HG03060 (cell line): ENCODE measurements around the gene NOL11.
"Not testable (repeated sequence)": the region's sequence is repeated elsewhere in the genome, so short reads cannot be mapped to it uniquely, and the experiment has no call there.

Experiments
- ATAC-seq: cut with Tn5 transposase; IDR thresholded peaks from one replicate; pipeline ENCODE4 v1.9.1; 2021; ENCODE audit warnings: low read depth, moderate number of reproducible peaks; ENCODE audit not compliant: unreplicated experiment

Gene NOL11

GRCh38 chr17:67707442-67707841 is 10.3 kb upstream of the NOL11 start:
- ATAC-seq = no peak

GRCh38 chr17:67708378-67708777 is 9.4 kb upstream of the NOL11 start:
- ATAC-seq = no peak

DNA sequence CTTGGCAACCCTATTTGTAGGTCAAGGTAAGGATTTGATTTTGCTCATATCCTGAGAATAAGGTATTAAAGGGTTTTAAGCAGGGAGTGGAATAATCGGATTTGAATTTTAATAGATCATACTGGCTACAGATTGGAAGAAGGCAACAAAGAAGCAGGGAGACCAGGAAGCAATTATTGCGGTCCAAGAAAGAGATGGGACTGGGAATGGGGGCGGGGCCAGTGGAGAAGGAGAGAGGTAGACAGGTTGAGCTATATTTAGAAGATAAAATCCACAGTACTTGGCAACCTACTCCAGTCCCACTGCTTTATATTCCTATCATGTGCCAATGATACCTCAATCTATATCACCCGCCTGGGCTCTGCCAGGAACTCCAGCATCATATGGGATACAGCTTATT is 5.8 kb upstream of the NOL11 start:
- ATAC-seq = no peak

- ATAC-seq = no peak
Observed at GRCh38 chr17:67712375-67712774, 5.4 kb upstream of the NOL11 start.

- no peak for ATAC-seq
Observed at GRCh38 chr17:67713169-67713568, 4.6 kb upstream of the NOL11 start.

DNA sequence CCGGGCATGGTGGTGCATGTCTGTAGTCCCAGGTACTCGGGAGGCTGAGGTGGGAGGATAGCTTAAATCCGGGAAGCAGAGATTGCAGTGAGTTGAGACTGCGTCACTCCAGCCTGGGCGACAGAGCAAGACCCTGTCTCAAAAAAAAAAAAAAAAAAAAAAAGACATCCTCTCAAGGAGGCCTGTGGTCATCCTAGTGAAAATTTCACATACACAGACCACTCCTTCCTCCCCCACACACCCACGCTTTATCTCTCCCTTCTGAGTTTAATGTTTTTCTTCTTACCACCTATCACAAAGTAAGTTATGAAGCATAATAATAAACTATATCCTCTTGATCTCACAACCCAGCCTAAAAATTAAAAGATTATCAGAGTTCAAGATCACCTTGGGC is 1.3 kb upstream of the NOL11 start:
- ATAC-seq = no peak

- no peak for ATAC-seq
Observed at GRCh38 chr17:67717192-67717623, 528 bp upstream of the NOL11 start.

- no peak for ATAC-seq
Observed at GRCh38 chr17:67718325-67718941, 697 bp downstream of the NOL11 start.

DNA sequence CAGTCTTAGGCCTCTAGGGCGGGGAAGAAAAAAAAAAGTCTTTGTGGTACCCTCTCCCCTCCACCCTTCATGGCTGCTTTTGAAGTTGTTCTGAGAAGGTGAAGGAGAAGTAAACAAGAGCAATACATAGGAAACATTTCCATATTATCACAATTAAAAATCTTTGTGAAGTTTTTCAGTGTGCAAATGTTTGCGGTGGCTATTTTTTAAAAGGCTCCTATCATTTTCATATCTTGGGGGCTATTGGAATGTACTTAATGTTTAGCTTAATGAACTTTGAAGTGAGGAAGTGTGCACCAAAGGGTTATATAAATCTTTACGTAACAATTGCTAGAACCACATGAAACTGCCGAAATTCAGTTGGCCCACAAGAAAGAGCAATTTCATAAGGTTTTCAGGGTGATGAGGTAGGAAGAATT is 7.6 kb downstream of the NOL11 start:
- ATAC-seq = no peak

GRCh38 chr17:67725807-67726206 is 8.1 kb downstream of the NOL11 start:
- no peak for ATAC-seq

DNA sequence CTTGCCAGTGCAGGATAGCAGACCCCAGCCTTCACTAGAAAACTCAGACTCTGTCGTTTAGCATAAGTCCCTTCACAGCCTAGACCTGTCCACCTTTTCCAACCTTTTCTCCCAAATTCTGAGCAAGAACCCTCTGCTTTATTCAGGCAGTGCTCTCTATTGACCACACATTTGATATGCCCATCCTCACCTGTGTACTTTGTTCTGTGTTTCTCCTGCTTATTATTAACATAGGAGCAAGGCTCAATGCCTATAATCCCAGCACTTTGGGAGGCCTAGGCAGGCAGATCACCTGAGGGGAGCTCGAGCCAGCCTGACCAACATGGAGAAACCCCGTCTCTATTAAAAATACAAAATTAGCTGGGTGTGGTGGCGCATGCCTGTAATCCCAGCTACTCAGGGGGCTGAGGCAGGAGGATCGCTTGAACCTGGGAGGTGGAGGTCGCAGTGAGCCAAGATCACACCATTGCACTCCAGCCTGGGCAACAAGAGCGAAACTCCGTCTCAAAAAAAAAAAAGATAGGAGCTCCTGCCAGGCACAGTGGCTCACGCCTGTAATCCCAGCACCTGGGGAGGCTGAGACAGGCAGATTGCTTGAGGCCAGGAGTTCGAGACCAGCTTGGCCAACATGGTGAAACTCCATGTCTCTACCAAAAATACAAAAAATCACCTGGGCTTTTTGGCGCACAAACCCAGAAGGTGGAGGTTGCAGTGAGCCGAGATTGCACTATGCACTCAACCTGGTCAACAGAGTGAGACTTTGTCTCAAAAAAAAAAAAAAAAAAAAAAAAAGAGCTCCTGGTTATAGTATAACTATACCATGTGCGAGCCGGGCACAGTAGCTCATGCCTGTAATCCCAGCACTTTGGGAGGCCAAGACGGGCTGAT is 9.7 kb downstream of the NOL11 start:
- not testable (repeated sequence) for ATAC-seq

- ATAC-seq = no peak
Observed at GRCh38 chr17:67729903-67730302, 12.2 kb downstream of the NOL11 start.

DNA sequence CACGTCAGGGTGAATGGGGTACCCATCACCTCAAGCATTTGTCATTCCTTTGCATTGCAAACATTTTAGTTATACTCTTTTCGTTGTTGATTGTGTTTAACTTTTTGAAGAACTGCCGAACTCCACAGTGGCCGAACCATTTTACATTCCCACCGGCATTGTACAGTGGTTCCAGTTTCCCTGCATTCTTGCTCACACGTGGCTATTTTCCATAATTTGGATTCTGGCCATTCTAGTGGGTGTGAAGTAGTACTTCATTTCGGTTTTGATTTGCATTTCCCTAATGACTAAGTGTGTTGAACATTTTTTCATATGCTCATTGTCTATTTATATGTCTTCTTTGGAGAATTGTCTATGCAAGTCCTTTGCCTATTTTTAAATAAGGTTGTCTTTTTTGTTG is 13.0 kb downstream of the NOL11 start:
- ATAC-seq = no peak

- no peak for ATAC-seq
Observed at GRCh38 chr17:67733449-67733848, 15.7 kb downstream of the NOL11 start.

DNA sequence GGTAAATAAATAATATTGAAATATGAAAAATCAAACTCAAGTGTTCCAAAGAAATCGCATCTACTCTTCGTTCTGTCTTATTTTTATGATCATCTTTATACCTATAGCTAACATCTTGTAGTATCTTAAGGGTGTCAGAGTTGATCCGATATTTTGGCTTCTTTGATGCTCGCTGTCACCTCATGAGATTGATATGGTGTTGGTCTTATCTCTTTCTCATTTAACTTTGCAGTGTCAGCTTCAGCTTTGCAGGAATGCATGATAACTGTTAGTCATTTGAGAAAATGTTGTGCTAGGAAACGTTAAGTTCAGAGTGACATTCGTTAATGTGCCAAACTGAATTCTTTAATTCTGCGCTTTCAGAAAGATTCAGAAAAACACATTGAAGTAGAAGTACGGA is 19.4 kb downstream of the NOL11 start:
- ATAC-seq = no peak

- ATAC-seq = no peak
Observed at GRCh38 chr17:67742025-67742424, 24.3 kb downstream of the NOL11 start.

GRCh38 chr17:67746704-67747571 is 29.2 kb downstream of the NOL11 start:
- ATAC-seq = no peak

DNA sequence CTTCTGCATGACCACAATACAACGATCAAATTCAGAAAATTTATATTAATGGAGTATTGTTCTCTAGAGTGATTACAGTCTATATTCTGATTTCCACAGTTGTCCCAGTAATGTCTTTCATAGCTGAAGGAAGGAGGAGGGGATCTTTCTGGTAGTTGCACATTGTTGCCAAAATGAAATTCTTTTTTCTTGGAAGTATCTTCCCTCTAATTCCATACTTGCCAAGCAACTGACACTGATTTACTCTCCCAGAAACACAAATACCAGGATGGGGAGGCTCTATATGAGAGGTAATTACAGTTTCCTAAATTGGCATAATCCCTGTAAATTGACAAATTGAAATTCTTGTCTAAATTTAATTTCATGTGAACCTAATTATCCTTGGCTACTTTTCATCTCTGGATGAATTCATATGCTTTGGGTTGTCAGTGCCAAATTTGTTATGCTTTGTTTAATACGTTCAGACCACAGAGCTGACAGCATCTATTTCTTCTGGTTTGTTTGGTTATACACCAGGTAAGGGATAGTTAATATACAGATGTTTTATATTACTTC is 30.0 kb downstream of the NOL11 start:
- ATAC-seq = no peak

DNA sequence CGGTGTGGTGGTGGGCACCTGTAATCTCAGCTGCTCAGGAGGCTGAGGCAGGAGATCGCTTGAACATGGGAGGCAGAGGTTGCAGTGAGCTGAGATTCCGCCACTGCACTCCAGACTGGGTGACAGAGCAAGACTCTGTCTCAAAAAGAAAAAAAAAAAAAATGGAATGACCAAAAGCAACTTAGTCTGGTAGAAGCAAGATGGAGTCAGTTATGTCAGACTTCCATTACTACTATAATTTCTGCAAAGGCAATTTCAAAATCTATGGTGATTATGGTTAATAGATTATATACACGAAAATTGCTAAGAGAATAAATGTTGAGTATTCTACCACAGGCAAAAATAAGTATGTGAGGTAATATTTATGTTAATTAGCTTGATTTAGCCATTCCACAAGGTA is 32.3 kb downstream of the NOL11 start:
- no peak for ATAC-seq

DNA sequence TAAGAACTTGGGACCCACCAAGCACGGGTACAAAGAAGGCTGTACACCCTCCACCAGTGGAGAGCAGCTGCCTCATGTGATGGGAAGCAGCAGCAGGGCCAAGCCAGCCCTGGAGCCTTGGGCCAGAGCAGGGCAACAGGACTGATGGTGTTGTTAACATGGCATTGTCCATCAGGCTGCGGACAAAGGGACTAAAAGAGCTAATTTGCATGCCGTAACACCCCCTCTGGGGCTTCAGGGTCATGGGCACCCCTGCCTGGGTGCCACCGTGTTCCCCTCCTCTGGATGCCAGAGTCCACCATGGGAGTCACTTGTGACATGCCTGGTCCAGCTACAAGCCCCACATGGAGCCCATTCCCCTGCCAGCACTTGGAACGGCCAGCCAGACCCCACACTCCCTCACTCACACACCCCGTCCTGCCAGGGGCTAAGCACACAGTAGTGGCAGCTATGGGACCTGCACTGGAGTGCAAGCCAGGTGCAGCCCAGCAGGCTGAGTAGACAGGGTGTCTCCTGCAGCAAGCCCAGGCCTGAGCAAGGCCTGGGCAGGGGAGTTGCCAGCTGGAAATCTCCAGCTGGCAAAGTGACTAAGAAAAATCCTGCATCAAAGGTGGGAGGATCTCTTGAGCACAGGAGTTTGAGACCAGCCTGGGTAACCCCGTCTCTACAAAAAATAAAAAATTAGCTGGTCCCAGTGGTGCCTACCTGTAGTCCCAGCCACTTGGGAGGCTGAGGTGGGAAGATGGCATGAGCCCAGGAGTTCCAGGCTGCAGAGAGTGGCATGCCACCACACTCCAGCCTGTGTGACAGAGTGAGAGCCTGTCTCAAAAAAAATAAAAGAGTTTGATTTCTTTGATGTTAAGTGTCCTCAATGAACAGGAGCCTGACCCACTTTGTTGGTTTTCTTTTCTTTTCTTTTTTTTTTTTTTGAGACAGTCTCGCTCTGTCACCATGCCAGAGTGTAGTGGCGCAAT is 33.7 kb downstream of the NOL11 start:
- ATAC-seq = no peak
